ENCODE measurements around the gene SERTAD2. TPM values are rescaled to one million over a fixed set of nuclear protein-coding genes. Genes with fewer than 3 reads are reported as not detected.

SERTAD2 gene
- total RNA-seq, 2 experiments from 2014 or later, result 31.2 to 33.9 TPM

GRCh38 chr2:64637000-64637635 lies 16.6 kb downstream of the SERTAD2 start:
- no peak for TF ChIP-seq CTCF (IDR thresholded peaks at IDR 0.05)
- Mint-ChIP-seq H3K9me3 (no peaks in the 10 kb centered on the region), H3K36me3 (ENCODE audit: low read depth) (peaks cover 43% of the 10 kb centered on the region), H3K27me3 (no peaks in the 10 kb centered on the region), H3K4me3 (peak overlapping the region; percentile 60), H3K27ac (peak overlapping the region; percentile 86), H3K4me1 (ENCODE audit: low read depth) (peaks cover 67% of the 10 kb centered on the region)
- ATAC-seq, result peak; percentile 46
- peak; percentile 58 for DNase-seq
- POLR2A ChIA-PET, result interaction anchor here (0.6 to 3.6 kb wide), 7 partner anchors 9 to 120 kb away, joined by 3 to 20 read pairs (median 4); partner anchors contain the start of genes AFTPH and SERTAD2
- intact Hi-C loops (cut with micrococcal nuclease), result no loop called here
- CTCF ChIA-PET, result interaction anchor here (1.2 to 5.3 kb wide), 8 partner anchors 10 to 67 kb away, joined by 3 to 28 read pairs (median 6); partner anchors contain the start of gene SERTAD2

GRCh38 chr2:64635976-64636911 lies 17.5 kb downstream of the SERTAD2 start:
- CTCF ChIA-PET, result interaction anchor here (0.9 to 5.3 kb wide), 11 partner anchors 10 to 74 kb away, joined by 3 to 28 read pairs (median 7); partner anchors contain the start of gene SERTAD2
- peak; percentile 40 for DNase-seq
- Mint-ChIP-seq H3K4me1 (ENCODE audit: low read depth) (peaks cover 58% of the 10 kb centered on the region), H3K4me3 (peak overlapping the region; percentile 60), H3K36me3 (ENCODE audit: low read depth) (peaks cover 37% of the 10 kb centered on the region), H3K27ac (peak overlapping the region; percentile 86), H3K27me3 (no peaks in the 10 kb centered on the region), H3K9me3 (no peaks in the 10 kb centered on the region)
- intact Hi-C loops (cut with micrococcal nuclease), result no loop called here
- TF ChIP-seq CTCF (IDR thresholded peaks at IDR 0.05), result no peak
- POLR2A ChIA-PET, result interaction anchor here (0.6 to 3.6 kb wide), 7 partner anchors 8 to 120 kb away, joined by 3 to 20 read pairs (median 4); partner anchors contain the start of genes AFTPH and SERTAD2
- peak; percentile 67 for ATAC-seq

DNA sequence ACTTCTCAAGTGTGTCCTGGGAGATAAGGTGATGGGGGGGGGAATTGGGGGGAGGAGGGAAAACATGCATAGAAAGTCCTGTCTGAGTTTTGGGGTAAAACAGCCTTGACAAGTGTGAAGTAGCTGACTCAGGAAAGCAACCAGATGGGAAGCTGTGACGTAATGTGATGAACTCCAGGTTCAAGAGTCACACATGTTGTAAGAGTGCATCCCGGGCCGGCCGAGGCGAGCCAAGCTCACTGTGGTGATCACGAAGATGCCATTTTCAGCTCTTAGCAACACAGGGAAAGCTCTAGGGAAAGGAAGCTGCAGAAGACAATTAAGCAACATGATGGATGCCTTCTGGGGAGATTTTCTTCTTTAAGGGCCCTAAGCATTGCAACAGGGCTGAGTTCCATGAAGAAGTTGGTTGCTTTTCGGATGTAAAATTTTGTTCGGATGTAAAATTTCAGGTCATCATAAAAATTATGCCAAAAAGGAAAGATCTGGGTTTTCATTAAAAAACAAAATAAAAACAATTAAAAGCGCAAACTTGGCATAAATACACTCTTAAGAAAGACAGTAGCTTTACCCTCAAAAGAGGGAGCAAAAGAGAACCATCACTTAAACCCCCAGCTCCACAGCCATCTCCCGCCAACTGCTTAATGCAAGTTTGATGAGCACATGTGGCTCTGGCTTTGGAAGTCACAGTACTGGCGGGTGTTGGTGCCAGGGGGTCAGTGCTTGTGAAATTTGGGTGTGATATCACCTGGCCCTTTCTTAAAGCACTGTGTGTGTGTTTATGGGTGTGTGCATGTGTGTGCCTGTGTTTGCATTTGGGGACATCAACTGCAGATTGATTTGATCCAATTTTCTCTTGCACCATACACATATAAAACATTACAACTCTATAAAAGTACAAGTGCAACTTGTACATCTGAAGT lies 19.1 kb downstream of the SERTAD2 start:
- CTCF ChIA-PET, result interaction anchor here (0.7 to 5.2 kb wide), 8 partner anchors 12 to 284 kb away, joined by 3 to 26 read pairs (median 4); partner anchors contain the start of gene SERTAD2
- DNase-seq, result no peak
- TF ChIP-seq CTCF (IDR thresholded peaks at IDR 0.05), result no peak
- no peaks in the 10 kb centered on the region for H3K27me3 Mint-ChIP-seq
- no peak for ATAC-seq
- H3K27ac Mint-ChIP-seq, result no peak overlapping the region
- peaks cover 42% of the 10 kb centered on the region for H3K4me1 Mint-ChIP-seq (ENCODE audit: low read depth)
- H3K9me3 Mint-ChIP-seq, result no peaks in the 10 kb centered on the region
- POLR2A ChIA-PET, result no interaction called here
- intact Hi-C loops (cut with micrococcal nuclease), result no loop called here
- peaks cover 40% of the 10 kb centered on the region for H3K36me3 Mint-ChIP-seq (ENCODE audit: low read depth)
- H3K4me3 Mint-ChIP-seq, result no peak overlapping the region

DNA sequence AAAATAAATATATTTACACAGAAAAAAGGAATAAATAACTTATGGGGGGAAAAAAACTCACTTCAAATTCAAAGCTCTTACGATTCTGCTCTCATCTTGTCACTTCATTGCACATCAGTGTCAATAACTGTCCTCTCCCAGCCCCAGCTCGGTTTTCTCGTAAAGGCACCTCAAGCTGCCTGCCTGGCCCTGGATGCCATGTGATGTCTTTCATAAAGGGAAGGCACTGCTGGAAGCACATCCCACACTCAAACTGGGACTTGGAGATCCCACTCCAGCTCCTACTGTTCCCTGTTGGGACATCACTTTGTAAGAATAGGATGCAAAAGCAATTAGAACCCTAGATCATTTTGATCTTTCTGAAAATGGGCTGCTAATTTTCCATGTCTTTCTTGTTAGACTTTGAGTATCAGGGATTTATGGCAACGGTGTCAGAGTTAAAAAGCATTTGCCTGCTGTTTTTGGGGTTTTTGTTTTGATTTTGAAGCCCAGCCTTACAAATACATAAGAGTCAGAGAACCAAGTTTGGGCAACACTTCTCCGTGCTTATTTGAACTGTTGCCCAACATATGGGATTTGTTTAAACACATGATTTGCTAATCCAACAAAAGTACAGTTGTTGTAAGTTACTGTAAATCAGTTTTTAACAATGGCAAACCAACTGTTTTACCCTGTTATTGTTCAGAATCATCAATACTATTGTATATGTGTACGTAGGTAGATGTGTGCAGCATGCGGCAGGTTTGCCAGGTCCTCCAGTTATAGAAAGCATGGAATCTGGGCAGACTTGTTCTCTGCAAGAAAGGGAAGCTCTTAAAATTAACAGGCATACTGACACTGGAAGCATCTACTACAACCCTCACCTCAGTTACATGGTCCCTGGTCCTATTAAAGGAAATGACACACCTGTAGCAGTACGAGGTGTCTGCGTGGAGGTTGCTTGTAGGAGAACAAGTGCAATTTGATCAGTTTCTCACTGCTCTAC lies 20.6 kb downstream of the SERTAD2 start:
- CTCF ChIA-PET, result interaction anchor here (0.8 to 5.2 kb wide), 5 partner anchors 12 to 46 kb away, joined by 3 to 26 read pairs (median 4); no protein-coding TSS in a partner anchor
- TF ChIP-seq CTCF (IDR thresholded peaks at IDR 0.05), result no peak
- no peak overlapping the region for H3K4me3 Mint-ChIP-seq
- POLR2A ChIA-PET, result interaction anchor here (1.1 kb wide), 1 partner anchor 10 kb away, joined by 6 read pairs; no protein-coding TSS in a partner anchor
- H3K27me3 Mint-ChIP-seq, result no peaks in the 10 kb centered on the region
- intact Hi-C loops (cut with micrococcal nuclease), result no loop called here
- H3K4me1 Mint-ChIP-seq (ENCODE audit: low read depth), result peaks cover 28% of the 10 kb centered on the region
- H3K27ac Mint-ChIP-seq, result no peak overlapping the region
- no peak for ATAC-seq
- DNase-seq, result no peak
- peaks cover 37% of the 10 kb centered on the region for H3K36me3 Mint-ChIP-seq (ENCODE audit: low read depth)
- no peaks in the 10 kb centered on the region for H3K9me3 Mint-ChIP-seq
